Neural cell (in vitro differentiated cells): Measurements from ENCODE around the gene CEP55. TPM values are rescaled to one million over a fixed set of nuclear protein-coding genes. Genes with fewer than 3 reads are reported as not detected.

ENCODE experiments used
- H2AFZ ChIP-seq: fragments of 200-600, 300-800 bp; sonication (generic), shearing (Covaris generic); 2 replicates; pipeline ENCODE4 v1.6.0; 2014; ENCODE audit warnings: low read depth, mild to moderate bottlenecking, antibody characterized with exemption, low read length, moderate library complexity
- H3F3A ChIP-seq: fragments of 200-600 bp; shearing (Covaris generic); 2 replicates; pipeline ENCODE4 v1.6.1; 2016; ENCODE audit warnings: mild to moderate bottlenecking, moderate library complexity, mixed read lengths, antibody characterized with exemption, low read length; ENCODE audit not compliant: insufficient read depth, poor library complexity, severe bottlenecking
- H3K27ac ChIP-seq: fragments of 200-600, 300-800 bp; sonication (generic), shearing (Covaris generic); 2 replicates; pipeline ENCODE4 v1.5.1; 2014; ENCODE audit warnings: mild to moderate bottlenecking, low read length, moderate library complexity
- H3K27me3 ChIP-seq: fragments of 300-800, 200-600 bp; sonication (generic), shearing (Covaris generic); 2 replicates; pipeline ENCODE4 v1.6.0; 2014; ENCODE audit warnings: mild to moderate bottlenecking, low read depth, low read length, moderate library complexity; ENCODE audit not compliant: insufficient read depth
- H3K36me3 ChIP-seq: fragments of 300-800, 200-600 bp; sonication (generic), shearing (Covaris generic); 2 replicates; pipeline ENCODE4 v1.5.1; 2014; ENCODE audit warnings: mild to moderate bottlenecking, antibody characterized with exemption, low read length, moderate library complexity; ENCODE audit not compliant: insufficient read depth
- H3K4me2 ChIP-seq: fragments of 300-800, 200-600 bp; sonication (generic), shearing (Covaris generic); 2 replicates; pipeline ENCODE4 v1.6.0; 2014; ENCODE audit warnings: mild to moderate bottlenecking, low read length
- H3K4me3 ChIP-seq: fragments of 300-800, 200-600 bp; sonication (generic), shearing (Covaris generic); 2 replicates; pipeline ENCODE4 v1.5.1; 2014; ENCODE audit warnings: mild to moderate bottlenecking, low read length, moderate library complexity
- H3K79me2 ChIP-seq: fragments of 200-600 bp; shearing (Covaris generic); replicated peaks from 2 replicates; pipeline ENCODE4 v1.6.0; 2014; ENCODE audit warnings: mild to moderate bottlenecking, low read length, moderate library complexity; ENCODE audit not compliant: insufficient read depth
- H3K9ac ChIP-seq: fragments of 300-800, 200-600 bp; sonication (generic), shearing (Covaris generic); 2 replicates; pipeline ENCODE4 v1.6.1; 2016; ENCODE audit warnings: mild to moderate bottlenecking, low read length, mixed read lengths
- H3K9me2 ChIP-seq: fragments of 200-600 bp; shearing (Covaris generic); 2 replicates; pipeline ENCODE4 v1.6.1; 2016; ENCODE audit warnings: mild to moderate bottlenecking, low read length, mixed read lengths; ENCODE audit not compliant: insufficient read depth
- H3K9me3 ChIP-seq: fragments of 200-600, 300-800 bp; sonication (generic), shearing (Covaris generic); 2 replicates; pipeline ENCODE4 v1.6.1; 2016; ENCODE audit warnings: mild to moderate bottlenecking, mixed run types, low read length, moderate library complexity, mixed read lengths
- H4K20me1 ChIP-seq: fragments of 200-600 bp; shearing (Covaris generic); 2 replicates; pipeline ENCODE4 v1.6.1; 2016; ENCODE audit warnings: mild to moderate bottlenecking, mixed run types; ENCODE audit not compliant: insufficient read depth
- EP300 ChIP-seq: fragments of 450-650 bp; conservative IDR thresholded peaks from 2 replicates; pipeline ENCODE4 v1.6.1; 2014; ENCODE audit warnings: antibody characterized with exemption, mild to moderate bottlenecking, moderate library complexity; ENCODE audit not compliant: poor library complexity, severe bottlenecking
- EZH2 ChIP-seq: fragments of 200-600, 300-800 bp; shearing (Covaris generic), sonication (generic); IDR thresholded peaks from 2 replicates; pipeline ENCODE4 v1.6.1; 2014; ENCODE audit warnings: antibody characterized with exemption, low read length, borderline replicate concordance, mild to moderate bottlenecking; ENCODE audit not compliant: insufficient read depth, poor library complexity, severe bottlenecking
- MXI1 ChIP-seq: fragments of 450-650 bp; conservative IDR thresholded peaks from 2 replicates; pipeline ENCODE4 v1.6.1; 2014; ENCODE audit warnings: antibody characterized with exemption, mild to moderate bottlenecking; ENCODE audit not compliant: poor library complexity, severe bottlenecking
- POLR2AphosphoS5 ChIP-seq: IDR thresholded peaks from 2 replicates; pipeline ENCODE4 v1.6.1; 2012
- RAD21 ChIP-seq: fragments of 450-650 bp; conservative IDR thresholded peaks from 2 replicates; pipeline ENCODE4 v1.6.1; 2014; ENCODE audit warnings: antibody characterized with exemption, mild to moderate bottlenecking, moderate library complexity
- SMC3 ChIP-seq: fragments of 450-650 bp; conservative IDR thresholded peaks from 2 replicates; pipeline ENCODE4 v1.6.1; 2014; ENCODE audit warnings: antibody characterized with exemption, mild to moderate bottlenecking, moderate library complexity; ENCODE audit not compliant: poor library complexity
- TAF1 ChIP-seq: IDR thresholded peaks from 2 replicates; pipeline ENCODE4 v1.6.1; 2012; ENCODE audit warnings: low read depth
- polyA plus RNA-seq: library from polyadenylated mRNA; depleted of rRNA; stranded (reverse); fragments of >200 nt; gene quantifications from 2 replicates; pipeline ENCODE4 v1.2.3, GENCODE V29; 2014
- TF ChIP-seq, protein P1 (sequence below): fragments of 450-650 bp; IDR thresholded peaks from 2 replicates; pipeline ENCODE4 v1.5.1; 2014; ENCODE audit warnings: antibody characterized with exemption, mild to moderate bottlenecking, moderate library complexity; ENCODE audit not compliant: poor library complexity, severe bottlenecking
- TF ChIP-seq, protein P2 (sequence below): IDR thresholded peaks from 2 replicates; pipeline ENCODE4 v1.6.1; 2012; ENCODE audit warnings: borderline replicate concordance

CEP55 gene
- polyA plus RNA-seq, 1 donor from 2014 or later = 0.67 TPM

DNA sequence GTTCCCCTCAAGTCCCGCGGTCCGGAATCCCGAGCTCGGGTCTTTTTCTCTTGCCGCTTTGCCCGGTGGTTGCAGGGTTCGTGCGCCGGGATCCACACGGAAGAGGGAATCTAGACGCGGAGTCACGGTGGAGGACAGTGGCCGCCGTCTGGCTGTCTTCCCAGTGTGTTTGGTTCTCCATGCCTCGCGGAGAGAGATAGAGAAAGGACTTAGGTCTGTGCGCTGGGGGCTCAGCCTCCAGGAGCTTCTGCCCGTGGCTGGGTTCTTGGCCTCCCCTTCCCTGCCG, 71.6 kb downstream of the CEP55 start:
- Histone ChIP-seq H3K4me3 (no peak overlapping the region), H3K9me3 (no peaks in the 10 kb centered on the region), H3K9me2 (no peaks in the 10 kb centered on the region), H3K27me3 (peaks cover 67% of the 10 kb centered on the region), H2AFZ (no peak overlapping the region), H3K9ac (no peak overlapping the region), H3K27ac (no peak overlapping the region), H3F3A (no peaks in the 10 kb centered on the region), H3K4me2 (no peak overlapping the region), H4K20me1 (no peaks in the 10 kb centered on the region), H3K79me2 (no peaks in the 10 kb centered on the region), H3K36me3 (no peaks in the 10 kb centered on the region)
- TF ChIP-seq, protein P1, sequence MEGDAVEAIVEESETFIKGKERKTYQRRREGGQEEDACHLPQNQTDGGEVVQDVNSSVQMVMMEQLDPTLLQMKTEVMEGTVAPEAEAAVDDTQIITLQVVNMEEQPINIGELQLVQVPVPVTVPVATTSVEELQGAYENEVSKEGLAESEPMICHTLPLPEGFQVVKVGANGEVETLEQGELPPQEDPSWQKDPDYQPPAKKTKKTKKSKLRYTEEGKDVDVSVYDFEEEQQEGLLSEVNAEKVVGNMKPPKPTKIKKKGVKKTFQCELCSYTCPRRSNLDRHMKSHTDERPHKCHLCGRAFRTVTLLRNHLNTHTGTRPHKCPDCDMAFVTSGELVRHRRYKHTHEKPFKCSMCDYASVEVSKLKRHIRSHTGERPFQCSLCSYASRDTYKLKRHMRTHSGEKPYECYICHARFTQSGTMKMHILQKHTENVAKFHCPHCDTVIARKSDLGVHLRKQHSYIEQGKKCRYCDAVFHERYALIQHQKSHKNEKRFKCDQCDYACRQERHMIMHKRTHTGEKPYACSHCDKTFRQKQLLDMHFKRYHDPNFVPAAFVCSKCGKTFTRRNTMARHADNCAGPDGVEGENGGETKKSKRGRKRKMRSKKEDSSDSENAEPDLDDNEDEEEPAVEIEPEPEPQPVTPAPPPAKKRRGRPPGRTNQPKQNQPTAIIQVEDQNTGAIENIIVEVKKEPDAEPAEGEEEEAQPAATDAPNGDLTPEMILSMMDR = no peak
- TF ChIP-seq RAD21 = no peak
- TF ChIP-seq EZH2 = no peak

DNA sequence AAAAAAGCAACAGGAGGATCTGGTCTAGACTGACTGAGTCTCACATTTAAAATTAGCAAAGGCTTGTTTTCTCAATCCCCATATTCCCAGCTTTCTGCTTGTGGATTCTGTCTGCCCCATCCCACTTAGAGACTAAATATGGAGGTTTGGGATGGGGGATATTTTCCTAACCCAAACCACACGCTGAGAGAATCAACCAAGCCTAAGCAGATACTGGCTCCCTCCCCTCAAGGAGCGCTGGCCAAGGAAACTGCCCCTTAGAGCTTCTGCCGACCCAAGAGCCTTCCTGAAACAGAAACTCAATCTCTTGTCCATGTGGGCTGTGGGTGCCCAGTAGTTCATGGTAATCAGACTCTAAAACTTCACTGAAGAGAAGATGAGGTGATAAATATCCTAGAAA, 74.0 kb downstream of the CEP55 start:
- H3K4me2 ChIP-seq = no peak overlapping the region
- H3K79me2 ChIP-seq = no peaks in the 10 kb centered on the region
- H2AFZ ChIP-seq = no peak overlapping the region
- no peak overlapping the region for H3K9ac ChIP-seq
- H3K27ac ChIP-seq = no peak overlapping the region
- H3K9me2 ChIP-seq = no peaks in the 10 kb centered on the region
- peaks cover 57% of the 10 kb centered on the region for H3K27me3 ChIP-seq
- no peak overlapping the region for H3K4me3 ChIP-seq
- TF ChIP-seq, protein P1 = no peak
- TF ChIP-seq TAF1 = no peak
- no peak for TF ChIP-seq EZH2
- TF ChIP-seq RAD21 = no peak
- TF ChIP-seq EP300 = no peak
- no peaks in the 10 kb centered on the region for H3F3A ChIP-seq
- H3K36me3 ChIP-seq = no peaks in the 10 kb centered on the region
- H4K20me1 ChIP-seq = no peaks in the 10 kb centered on the region
- H3K9me3 ChIP-seq = no peaks in the 10 kb centered on the region

GRCh38 chr10:93572606-93573005, 76.2 kb downstream of the CEP55 start:
- Histone ChIP-seq H4K20me1 (no peaks in the 10 kb centered on the region), H3K4me2 (no peak overlapping the region), H2AFZ (no peak overlapping the region), H3K9me3 (no peaks in the 10 kb centered on the region), H3K4me3 (no peak overlapping the region), H3K36me3 (no peaks in the 10 kb centered on the region), H3F3A (no peaks in the 10 kb centered on the region), H3K9ac (no peak overlapping the region), H3K27ac (no peak overlapping the region), H3K9me2 (no peaks in the 10 kb centered on the region), H3K79me2 (no peaks in the 10 kb centered on the region), H3K27me3 (peaks cover 34% of the 10 kb centered on the region)
- TF ChIP-seq EZH2 (no peak), TAF1 (no peak), EP300 (no peak), MXI1 (no peak), SMC3 (no peak), RAD21 (no peak), POLR2AphosphoS5 (no peak)
- TF ChIP-seq, protein P1 = no peak
- TF ChIP-seq, protein P2, sequence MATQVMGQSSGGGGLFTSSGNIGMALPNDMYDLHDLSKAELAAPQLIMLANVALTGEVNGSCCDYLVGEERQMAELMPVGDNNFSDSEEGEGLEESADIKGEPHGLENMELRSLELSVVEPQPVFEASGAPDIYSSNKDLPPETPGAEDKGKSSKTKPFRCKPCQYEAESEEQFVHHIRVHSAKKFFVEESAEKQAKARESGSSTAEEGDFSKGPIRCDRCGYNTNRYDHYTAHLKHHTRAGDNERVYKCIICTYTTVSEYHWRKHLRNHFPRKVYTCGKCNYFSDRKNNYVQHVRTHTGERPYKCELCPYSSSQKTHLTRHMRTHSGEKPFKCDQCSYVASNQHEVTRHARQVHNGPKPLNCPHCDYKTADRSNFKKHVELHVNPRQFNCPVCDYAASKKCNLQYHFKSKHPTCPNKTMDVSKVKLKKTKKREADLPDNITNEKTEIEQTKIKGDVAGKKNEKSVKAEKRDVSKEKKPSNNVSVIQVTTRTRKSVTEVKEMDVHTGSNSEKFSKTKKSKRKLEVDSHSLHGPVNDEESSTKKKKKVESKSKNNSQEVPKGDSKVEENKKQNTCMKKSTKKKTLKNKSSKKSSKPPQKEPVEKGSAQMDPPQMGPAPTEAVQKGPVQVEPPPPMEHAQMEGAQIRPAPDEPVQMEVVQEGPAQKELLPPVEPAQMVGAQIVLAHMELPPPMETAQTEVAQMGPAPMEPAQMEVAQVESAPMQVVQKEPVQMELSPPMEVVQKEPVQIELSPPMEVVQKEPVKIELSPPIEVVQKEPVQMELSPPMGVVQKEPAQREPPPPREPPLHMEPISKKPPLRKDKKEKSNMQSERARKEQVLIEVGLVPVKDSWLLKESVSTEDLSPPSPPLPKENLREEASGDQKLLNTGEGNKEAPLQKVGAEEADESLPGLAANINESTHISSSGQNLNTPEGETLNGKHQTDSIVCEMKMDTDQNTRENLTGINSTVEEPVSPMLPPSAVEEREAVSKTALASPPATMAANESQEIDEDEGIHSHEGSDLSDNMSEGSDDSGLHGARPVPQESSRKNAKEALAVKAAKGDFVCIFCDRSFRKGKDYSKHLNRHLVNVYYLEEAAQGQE = no peak
